ENCODE results near the gene CCND3. TPM values are rescaled to one million over a fixed set of nuclear protein-coding genes. Genes with fewer than 3 reads are reported as not detected.
A peak's percentile ranks its signal among the peaks of the same experiment; 100 is the strongest.

CCND3 gene
- total and polyA plus RNA-seq, 2 of the 13 experiments (the other 11 are each of a cell fraction or from before 2014, with no cell fraction given) = 4.3 to 7.2 TPM

- TF ChIP-seq PITX1 (CRISPR knock-in tag; IDR thresholded peaks at IDR 0.05) (peak; percentile 56; the same call in 1 of the 2 replicates), IRX3 (CRISPR knock-in tag; IDR thresholded peaks at IDR 0.05; ENCODE audit: borderline replicate concordance, low read depth) (no peak), ZNF18 (CRISPR knock-in tag; IDR thresholded peaks at IDR 0.05; ENCODE audit: insufficient replicate concordance) (no peak), ZNF331 (CRISPR knock-in tag; IDR thresholded peaks at IDR 0.05) (no peak), ZNF597 (CRISPR knock-in tag; IDR thresholded peaks at IDR 0.05) (no peak), ZFP36L1 (CRISPR knock-in tag; IDR thresholded peaks at IDR 0.05) (no peak), SAP130 (CRISPR knock-in tag; IDR thresholded peaks at IDR 0.05; ENCODE audit: low read depth) (peak; percentile 18), ASH2L (IDR thresholded peaks at IDR 0.05; ENCODE audit: insufficient read length, low read depth, low read length) (peak; percentile 1), HDAC1 (CRISPR knock-in tag; IDR thresholded peaks at IDR 0.05) (peak; percentile 49), ZNF510 (CRISPR knock-in tag; IDR thresholded peaks at IDR 0.05; ENCODE audit: low read depth) (no peak), ZKSCAN5 (CRISPR knock-in tag; IDR thresholded peaks at IDR 0.05) (no peak), THRA (CRISPR knock-in tag; IDR thresholded peaks at IDR 0.05; ENCODE audit: borderline replicate concordance) (no peak), MEF2D (CRISPR knock-in tag; IDR thresholded peaks at IDR 0.05) (no peak), TBX2 (CRISPR knock-in tag; IDR thresholded peaks at IDR 0.05; ENCODE audit: borderline replicate concordance) (0 out of 2 replicates have a peak, but pooled peaks have one; percentile 18), ZNF589 (CRISPR knock-in tag; conservative IDR thresholded peaks at IDR 0.05) (0 out of 2 replicates have a peak, but pooled peaks have one; percentile 48), ELK4 (CRISPR knock-in tag; IDR thresholded peaks at IDR 0.05; ENCODE audit: borderline replicate concordance) (no peak), ZNF224 (CRISPR knock-in tag; IDR thresholded peaks at IDR 0.05) (no peak), CBX1 (IDR thresholded peaks at IDR 0.05; ENCODE audit: low read depth) (no peak), ZBTB38 (CRISPR knock-in tag; IDR thresholded peaks at IDR 0.05) (no peak), TCF12 (IDR thresholded peaks at IDR 0.05) (no peak), TCF12 (CRISPR knock-in tag; IDR thresholded peaks at IDR 0.05) (0 out of 2 replicates have a peak, but pooled peaks have one; percentile 19), ZNF800 (CRISPR knock-in tag; IDR thresholded peaks at IDR 0.05) (no peak; the same call in 1 of the 2 replicates), ZNF33A (CRISPR knock-in tag; IDR thresholded peaks at IDR 0.05; ENCODE audit: borderline replicate concordance) (no peak), ZNF558 (CRISPR knock-in tag; IDR thresholded peaks at IDR 0.05; ENCODE audit: borderline replicate concordance) (no peak)
Measured at GRCh38 chr6:41940759-41941279, 789 bp downstream of the CCND3 start (continued).
